ENCODE measurements around the gene ZNF146.
"Not testable (repeated sequence)": the region's sequence is repeated elsewhere in the genome, so short reads cannot be mapped to it uniquely, and the experiment has no call there.

DNA sequence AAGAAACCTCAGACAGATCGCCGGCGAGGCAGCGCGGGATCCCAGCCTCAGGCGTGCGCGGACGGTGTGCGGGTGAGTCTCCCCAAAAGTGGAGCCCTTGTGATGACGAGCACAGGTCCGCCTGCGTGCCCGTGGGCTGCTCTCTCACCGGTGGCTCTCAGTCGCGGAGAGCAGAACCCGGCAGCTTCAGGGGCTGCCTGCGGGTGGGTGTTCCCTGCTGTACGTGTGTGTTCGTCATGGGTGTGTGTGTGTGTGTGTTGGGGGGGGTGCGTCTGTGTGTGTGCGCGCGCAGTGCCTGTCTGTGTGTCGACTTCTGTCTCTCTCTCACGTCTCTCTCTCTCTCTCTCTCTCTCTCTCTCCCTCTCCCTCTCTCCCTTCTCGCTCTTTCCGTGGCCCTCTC, 54.4 kb downstream of the ZNF146 start:
- not testable (repeated sequence) for TF ChIP-seq POLR2A (IDR thresholded peaks at IDR 0.05; ENCODE audit: low read length); GATA1 (IDR thresholded peaks at IDR 0.05; ENCODE audit: low read depth, low read length)

Measured in erythroblast (primary cell).